GM12878 (cell line): ENCODE results near the gene NHLRC4. TPM values are rescaled to one million over a fixed set of nuclear protein-coding genes. Genes with fewer than 3 reads are reported as not detected.

ENCODE experiments used
- ATF3 ChIP-seq: IDR thresholded peaks from 2 replicates; pipeline ENCODE4 v1.6.1; 2011; ENCODE audit warnings: low read depth, mild to moderate bottlenecking, low read length, moderate library complexity, borderline replicate concordance; ENCODE audit errors: extremely low read depth
- BHLHE40 ChIP-seq, 2 experiments: fragments of 450-650 bp in 1 of 2; IDR thresholded peaks; 2 replicates each; pipeline ENCODE4 v1.6.1; 2011 to 2017; ENCODE audit warnings: low read depth in 2 of 2, borderline replicate concordance in 1 of 2, improper control_type of control experiment in 1 of 2, low read length in 1 of 2, mild to moderate bottlenecking in 1 of 2
- CREB1 ChIP-seq: IDR thresholded peaks from 2 replicates; pipeline ENCODE4 v1.6.1; 2012; ENCODE audit warnings: low read depth, mild to moderate bottlenecking, inconsistent platforms
- E2F8 ChIP-seq: fragments of 450-650 bp; IDR thresholded peaks from 2 replicates; pipeline ENCODE4 v1.6.1; 2018; ENCODE audit warnings: mild to moderate bottlenecking, low read depth, moderate library complexity; ENCODE audit not compliant: partially characterized antibody
- FOS ChIP-seq: IDR thresholded peaks from 3 replicates; pipeline ENCODE4 v1.6.1; 2011; ENCODE audit warnings: borderline replicate concordance; ENCODE audit not compliant: insufficient read length; ENCODE audit errors: extremely low read depth
- JUNB ChIP-seq: IDR thresholded peaks from 2 replicates; pipeline ENCODE4 v1.6.1; 2016; ENCODE audit warnings: antibody characterized with exemption, mild to moderate bottlenecking
- MAX ChIP-seq: IDR thresholded peaks from 2 replicates; pipeline ENCODE4 v1.6.1; 2012; ENCODE audit warnings: low read depth, low read length, improper control_type of control experiment
- NFIC ChIP-seq: IDR thresholded peaks from 2 replicates; pipeline ENCODE4 v1.6.1; 2012; ENCODE audit warnings: low read depth, mild to moderate bottlenecking, inconsistent platforms, low read length, moderate library complexity
- NRF1 ChIP-seq: conservative IDR thresholded peaks from 2 replicates; pipeline ENCODE4 v1.6.1; 2011; ENCODE audit warnings: mild to moderate bottlenecking, low read depth, low read length, improper control_type of control experiment
- POLR2A ChIP-seq: IDR thresholded peaks from 2 replicates; pipeline ENCODE4 v1.6.1; 2011; ENCODE audit warnings: low read depth, mild to moderate bottlenecking, low read length
- POLR2AphosphoS2 ChIP-seq: IDR thresholded peaks from 2 replicates; pipeline ENCODE4 v1.6.1; 2011; ENCODE audit warnings: low read depth, mild to moderate bottlenecking, low read length, improper control_type of control experiment, moderate library complexity
- POLR2AphosphoS5 ChIP-seq: IDR thresholded peaks from 2 replicates; pipeline ENCODE4 v1.6.1; 2011; ENCODE audit warnings: mild to moderate bottlenecking, low read length, inconsistent platforms
- RAD21 ChIP-seq: IDR thresholded peaks from 2 replicates; pipeline ENCODE4 v1.6.1; 2011; ENCODE audit warnings: mild to moderate bottlenecking, low read depth, low read length, moderate library complexity; ENCODE audit not compliant: insufficient read depth
- RELA ChIP-seq: fragments of 450-650 bp; IDR thresholded peaks from 2 replicates; pipeline ENCODE4 v1.8.0; 2014; ENCODE audit warnings: borderline replicate concordance; ENCODE audit not compliant: partially characterized antibody
- SMAD1 ChIP-seq: fragments of 450-650 bp; IDR thresholded peaks from 2 replicates; pipeline ENCODE4 v1.6.1; 2018; ENCODE audit warnings: mild to moderate bottlenecking, low read depth; ENCODE audit not compliant: partially characterized antibody
- SMAD5 ChIP-seq: IDR thresholded peaks from 2 replicates; pipeline ENCODE4 v1.6.1; 2016; ENCODE audit warnings: antibody characterized with exemption, low read depth
- STAT1 ChIP-seq: fragments of 450-650 bp; conservative IDR thresholded peaks from 2 replicates; pipeline ENCODE4 v1.6.1; 2014; ENCODE audit warnings: antibody characterized with exemption, mild to moderate bottlenecking
- ZNF622 ChIP-seq: fragments of 450-650 bp; IDR thresholded peaks from 2 replicates; pipeline ENCODE4 v1.6.1; 2017; ENCODE audit warnings: mild to moderate bottlenecking, inconsistent platforms
- polyA plus RNA-seq, 11 experiments: library from polyadenylated mRNA; depleted of rRNA in 4 of 11; unstranded in 6 of 11; stranded (reverse) in 5 of 11; fragments of >200 nt; fragmentation: Nextera tagmentation in 4 of 11; fragmentation: Illumina TruSeq in 1 of 11; extraction: Ambion mirVana in 4 of 11; extraction: Trizol in 1 of 11; gene quantifications; 1 replicate in 1 of 11; 2 replicates in 10 of 11; pipeline versions ENCODE4 v1.2.1 to v1.2.3, GENCODE V29; 2011 to 2016; ENCODE audit warnings: inconsistent platforms in 2 of 11, missing spikeins in 2 of 11, low read depth in 1 of 11
- total RNA-seq, 4 experiments: library from RNA; depleted of rRNA in 3 of 4; stranded (reverse); fragments of >200 nt in 3 of 4; fragmentation: Illumina TruSeq in 1 of 4; extraction: Trizol in 1 of 4; gene quantifications; 2 replicates each; pipeline versions ENCODE4 v1.2.1 to v1.2.3, GENCODE V29; 2013 to 2021
- TF ChIP-seq, protein P1 (sequence below): fragments of 450-650 bp; formaldehyde crosslinking; IDR thresholded peaks from 2 replicates; pipeline ENCODE4 v1.4.0; 2020; ENCODE audit warnings: mild to moderate bottlenecking, moderate library complexity
- TF ChIP-seq, protein P2 (sequence below): fragments of 450-650 bp; IDR thresholded peaks from 2 replicates; pipeline ENCODE4 v1.6.1; 2017; ENCODE audit warnings: antibody characterized with exemption, mild to moderate bottlenecking, moderate library complexity

NHLRC4 gene
- total and polyA plus RNA-seq, 10 of the 15 experiments (the other 5 are each of a cell fraction or from before 2014, with no cell fraction given): 0.07 to 1.1 (median 0.57) TPM; not detected in 3

- TF ChIP-seq POLR2AphosphoS5 (no peak), BHLHE40 (IDR thresholded peaks at IDR 0.05; ENCODE audit: borderline replicate concordance in 1 of 2, low read depth in 2 of 2, low read length in 1 of 2) (peak; percentile 28 to 31; a peak in 1 of 4 replicates), JUNB (no peak), POLR2A (no peak; the same call in 1 of the 2 replicates), RAD21 (no peak), POLR2AphosphoS2 (no peak; the same call in 1 of the 2 replicates), NFIC (no peak), ZNF622 (no peak), MAX (no peak), SMAD1 (no peak), E2F8 (no peak), FOS (peak; percentile 45), SMAD5 (no peak), ATF3 (no peak), RELA (peak; percentile 15), CREB1 (peak; percentile 90), NRF1 (0 out of 2 replicates have a peak, but pooled peaks have one; percentile 2), STAT1 (no peak)
- TF ChIP-seq, protein P1, sequence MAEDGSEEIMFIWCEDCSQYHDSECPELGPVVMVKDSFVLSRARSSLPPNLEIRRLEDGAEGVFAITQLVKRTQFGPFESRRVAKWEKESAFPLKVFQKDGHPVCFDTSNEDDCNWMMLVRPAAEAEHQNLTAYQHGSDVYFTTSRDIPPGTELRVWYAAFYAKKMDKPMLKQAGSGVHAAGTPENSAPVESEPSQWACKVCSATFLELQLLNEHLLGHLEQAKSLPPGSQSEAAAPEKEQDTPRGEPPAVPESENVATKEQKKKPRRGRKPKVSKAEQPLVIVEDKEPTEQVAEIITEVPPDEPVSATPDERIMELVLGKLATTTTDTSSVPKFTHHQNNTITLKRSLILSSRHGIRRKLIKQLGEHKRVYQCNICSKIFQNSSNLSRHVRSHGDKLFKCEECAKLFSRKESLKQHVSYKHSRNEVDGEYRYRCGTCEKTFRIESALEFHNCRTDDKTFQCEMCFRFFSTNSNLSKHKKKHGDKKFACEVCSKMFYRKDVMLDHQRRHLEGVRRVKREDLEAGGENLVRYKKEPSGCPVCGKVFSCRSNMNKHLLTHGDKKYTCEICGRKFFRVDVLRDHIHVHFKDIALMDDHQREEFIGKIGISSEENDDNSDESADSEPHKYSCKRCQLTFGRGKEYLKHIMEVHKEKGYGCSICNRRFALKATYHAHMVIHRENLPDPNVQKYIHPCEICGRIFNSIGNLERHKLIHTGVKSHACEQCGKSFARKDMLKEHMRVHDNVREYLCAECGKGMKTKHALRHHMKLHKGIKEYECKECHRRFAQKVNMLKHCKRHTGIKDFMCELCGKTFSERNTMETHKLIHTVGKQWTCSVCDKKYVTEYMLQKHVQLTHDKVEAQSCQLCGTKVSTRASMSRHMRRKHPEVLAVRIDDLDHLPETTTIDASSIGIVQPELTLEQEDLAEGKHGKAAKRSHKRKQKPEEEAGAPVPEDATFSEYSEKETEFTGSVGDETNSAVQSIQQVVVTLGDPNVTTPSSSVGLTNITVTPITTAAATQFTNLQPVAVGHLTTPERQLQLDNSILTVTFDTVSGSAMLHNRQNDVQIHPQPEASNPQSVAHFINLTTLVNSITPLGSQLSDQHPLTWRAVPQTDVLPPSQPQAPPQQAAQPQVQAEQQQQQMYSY (CRISPR knock-in tag): no peak
- TF ChIP-seq, protein P2, sequence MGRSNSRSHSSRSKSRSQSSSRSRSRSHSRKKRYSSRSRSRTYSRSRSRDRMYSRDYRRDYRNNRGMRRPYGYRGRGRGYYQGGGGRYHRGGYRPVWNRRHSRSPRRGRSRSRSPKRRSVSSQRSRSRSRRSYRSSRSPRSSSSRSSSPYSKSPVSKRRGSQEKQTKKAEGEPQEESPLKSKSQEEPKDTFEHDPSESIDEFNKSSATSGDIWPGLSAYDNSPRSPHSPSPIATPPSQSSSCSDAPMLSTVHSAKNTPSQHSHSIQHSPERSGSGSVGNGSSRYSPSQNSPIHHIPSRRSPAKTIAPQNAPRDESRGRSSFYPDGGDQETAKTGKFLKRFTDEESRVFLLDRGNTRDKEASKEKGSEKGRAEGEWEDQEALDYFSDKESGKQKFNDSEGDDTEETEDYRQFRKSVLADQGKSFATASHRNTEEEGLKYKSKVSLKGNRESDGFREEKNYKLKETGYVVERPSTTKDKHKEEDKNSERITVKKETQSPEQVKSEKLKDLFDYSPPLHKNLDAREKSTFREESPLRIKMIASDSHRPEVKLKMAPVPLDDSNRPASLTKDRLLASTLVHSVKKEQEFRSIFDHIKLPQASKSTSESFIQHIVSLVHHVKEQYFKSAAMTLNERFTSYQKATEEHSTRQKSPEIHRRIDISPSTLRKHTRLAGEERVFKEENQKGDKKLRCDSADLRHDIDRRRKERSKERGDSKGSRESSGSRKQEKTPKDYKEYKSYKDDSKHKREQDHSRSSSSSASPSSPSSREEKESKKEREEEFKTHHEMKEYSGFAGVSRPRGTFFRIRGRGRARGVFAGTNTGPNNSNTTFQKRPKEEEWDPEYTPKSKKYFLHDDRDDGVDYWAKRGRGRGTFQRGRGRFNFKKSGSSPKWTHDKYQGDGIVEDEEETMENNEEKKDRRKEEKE: no peak
These were observed 22.9 kb downstream of the NHLRC4 start, which contains the start of gene RAB40C (continued) for GRCh38 chr16:589658-590187.
